Measurements from ENCODE around the gene RFC4.
A peak's percentile ranks its signal among the peaks of the same experiment; 100 is the strongest.

Gene RFC4

DNA sequence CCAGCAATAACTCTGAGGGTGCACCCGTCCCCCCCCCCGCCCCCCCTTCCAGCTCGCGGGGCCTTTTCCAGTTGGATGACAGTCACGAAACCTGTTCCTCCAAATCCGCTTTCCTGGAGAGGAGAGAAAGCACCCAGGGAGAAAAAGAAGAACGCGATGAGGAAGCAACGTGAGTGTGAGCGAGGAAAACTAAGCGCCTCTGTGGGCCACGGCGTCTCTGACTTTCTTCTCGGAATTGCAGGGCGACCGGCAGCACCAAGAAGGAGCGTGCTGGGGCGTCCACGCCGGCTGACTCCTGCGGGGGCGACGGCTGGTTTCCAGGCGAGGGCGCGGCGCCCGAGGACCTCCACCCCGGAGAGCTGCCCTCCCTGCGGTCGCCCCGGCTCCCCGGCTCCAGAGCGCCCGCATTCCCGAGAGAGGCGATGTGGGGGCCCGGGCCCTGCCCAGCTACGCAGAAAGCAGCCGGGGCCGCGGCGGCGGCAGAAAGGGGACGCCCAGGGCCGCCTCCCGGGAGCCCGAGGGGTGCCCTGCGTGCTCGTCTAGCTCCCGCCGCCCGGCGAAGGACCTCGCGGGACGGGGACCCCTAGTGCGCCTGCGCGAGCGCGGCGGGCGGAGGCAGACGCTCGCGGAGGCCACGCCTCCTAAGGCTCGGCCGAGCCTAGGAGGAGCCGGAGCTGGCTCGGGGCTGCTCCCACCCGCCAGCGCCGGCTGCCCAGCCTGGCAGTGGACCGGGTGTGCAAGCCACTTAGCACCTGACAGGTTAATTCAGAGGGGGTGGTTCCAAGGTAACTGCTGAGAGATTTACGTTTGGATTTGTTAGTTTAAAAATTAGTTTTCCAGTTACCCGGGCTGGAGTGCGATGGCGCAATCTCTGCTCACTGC, 20.9 kb upstream of the RFC4 start (continued):
- TF ChIP-seq, protein P1, sequence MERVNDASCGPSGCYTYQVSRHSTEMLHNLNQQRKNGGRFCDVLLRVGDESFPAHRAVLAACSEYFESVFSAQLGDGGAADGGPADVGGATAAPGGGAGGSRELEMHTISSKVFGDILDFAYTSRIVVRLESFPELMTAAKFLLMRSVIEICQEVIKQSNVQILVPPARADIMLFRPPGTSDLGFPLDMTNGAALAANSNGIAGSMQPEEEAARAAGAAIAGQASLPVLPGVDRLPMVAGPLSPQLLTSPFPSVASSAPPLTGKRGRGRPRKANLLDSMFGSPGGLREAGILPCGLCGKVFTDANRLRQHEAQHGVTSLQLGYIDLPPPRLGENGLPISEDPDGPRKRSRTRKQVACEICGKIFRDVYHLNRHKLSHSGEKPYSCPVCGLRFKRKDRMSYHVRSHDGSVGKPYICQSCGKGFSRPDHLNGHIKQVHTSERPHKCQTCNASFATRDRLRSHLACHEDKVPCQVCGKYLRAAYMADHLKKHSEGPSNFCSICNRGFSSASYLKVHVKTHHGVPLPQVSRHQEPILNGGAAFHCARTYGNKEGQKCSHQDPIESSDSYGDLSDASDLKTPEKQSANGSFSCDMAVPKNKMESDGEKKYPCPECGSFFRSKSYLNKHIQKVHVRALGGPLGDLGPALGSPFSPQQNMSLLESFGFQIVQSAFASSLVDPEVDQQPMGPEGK (tag by site-specific recombination; IDR thresholded peaks at IDR 0.05): no peak
- TF ChIP-seq, protein P2, sequence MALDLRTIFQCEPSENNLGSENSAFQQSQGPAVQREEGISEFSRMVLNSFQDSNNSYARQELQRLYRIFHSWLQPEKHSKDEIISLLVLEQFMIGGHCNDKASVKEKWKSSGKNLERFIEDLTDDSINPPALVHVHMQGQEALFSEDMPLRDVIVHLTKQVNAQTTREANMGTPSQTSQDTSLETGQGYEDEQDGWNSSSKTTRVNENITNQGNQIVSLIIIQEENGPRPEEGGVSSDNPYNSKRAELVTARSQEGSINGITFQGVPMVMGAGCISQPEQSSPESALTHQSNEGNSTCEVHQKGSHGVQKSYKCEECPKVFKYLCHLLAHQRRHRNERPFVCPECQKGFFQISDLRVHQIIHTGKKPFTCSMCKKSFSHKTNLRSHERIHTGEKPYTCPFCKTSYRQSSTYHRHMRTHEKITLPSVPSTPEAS (tag by site-specific recombination; IDR thresholded peaks at IDR 0.05): no peak
- TF ChIP-seq ZNF530 (tag by site-specific recombination; IDR thresholded peaks at IDR 0.05; ENCODE audit: low read depth) (no peak), ZNF157 (tag by site-specific recombination; IDR thresholded peaks at IDR 0.05) (no peak), ZNF221 (tag by site-specific recombination; IDR thresholded peaks at IDR 0.05; ENCODE audit: borderline replicate concordance) (no peak), ZNF837 (tag by site-specific recombination; IDR thresholded peaks at IDR 0.05) (no peak), ZBTB1 (tag by site-specific recombination; IDR thresholded peaks at IDR 0.05) (no peak), ZEB2 (tag by site-specific recombination; IDR thresholded peaks at IDR 0.05) (no peak), ZFP69B (tag by site-specific recombination; IDR thresholded peaks at IDR 0.05) (no peak), ZNF514 (tag by site-specific recombination; IDR thresholded peaks at IDR 0.05) (no peak), ZNF174 (tag by site-specific recombination; IDR thresholded peaks at IDR 0.05) (no peak), ZBTB21 (tag by site-specific recombination; IDR thresholded peaks at IDR 0.05) (no peak), SP3 (tag by site-specific recombination; IDR thresholded peaks at IDR 0.05) (peak; percentile 35; the same call in 1 of the 2 replicates), ZFHX2 (tag by site-specific recombination; conservative IDR thresholded peaks at IDR 0.05) (no peak), ZBTB8A (tag by site-specific recombination; IDR thresholded peaks at IDR 0.05) (peak; percentile 91), SALL2 (tag by site-specific recombination; IDR thresholded peaks at IDR 0.05; ENCODE audit: borderline replicate concordance) (no peak), ZNF830 (tag by site-specific recombination; IDR thresholded peaks at IDR 0.05; ENCODE audit: low read depth) (no peak)
- TF ChIP-seq, protein P3, sequence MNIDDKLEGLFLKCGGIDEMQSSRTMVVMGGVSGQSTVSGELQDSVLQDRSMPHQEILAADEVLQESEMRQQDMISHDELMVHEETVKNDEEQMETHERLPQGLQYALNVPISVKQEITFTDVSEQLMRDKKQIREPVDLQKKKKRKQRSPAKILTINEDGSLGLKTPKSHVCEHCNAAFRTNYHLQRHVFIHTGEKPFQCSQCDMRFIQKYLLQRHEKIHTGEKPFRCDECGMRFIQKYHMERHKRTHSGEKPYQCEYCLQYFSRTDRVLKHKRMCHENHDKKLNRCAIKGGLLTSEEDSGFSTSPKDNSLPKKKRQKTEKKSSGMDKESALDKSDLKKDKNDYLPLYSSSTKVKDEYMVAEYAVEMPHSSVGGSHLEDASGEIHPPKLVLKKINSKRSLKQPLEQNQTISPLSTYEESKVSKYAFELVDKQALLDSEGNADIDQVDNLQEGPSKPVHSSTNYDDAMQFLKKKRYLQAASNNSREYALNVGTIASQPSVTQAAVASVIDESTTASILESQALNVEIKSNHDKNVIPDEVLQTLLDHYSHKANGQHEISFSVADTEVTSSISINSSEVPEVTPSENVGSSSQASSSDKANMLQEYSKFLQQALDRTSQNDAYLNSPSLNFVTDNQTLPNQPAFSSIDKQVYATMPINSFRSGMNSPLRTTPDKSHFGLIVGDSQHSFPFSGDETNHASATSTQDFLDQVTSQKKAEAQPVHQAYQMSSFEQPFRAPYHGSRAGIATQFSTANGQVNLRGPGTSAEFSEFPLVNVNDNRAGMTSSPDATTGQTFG (tag by site-specific recombination; IDR thresholded peaks at IDR 0.05; ENCODE audit: borderline replicate concordance): no peak
- TF ChIP-seq, protein P4, sequence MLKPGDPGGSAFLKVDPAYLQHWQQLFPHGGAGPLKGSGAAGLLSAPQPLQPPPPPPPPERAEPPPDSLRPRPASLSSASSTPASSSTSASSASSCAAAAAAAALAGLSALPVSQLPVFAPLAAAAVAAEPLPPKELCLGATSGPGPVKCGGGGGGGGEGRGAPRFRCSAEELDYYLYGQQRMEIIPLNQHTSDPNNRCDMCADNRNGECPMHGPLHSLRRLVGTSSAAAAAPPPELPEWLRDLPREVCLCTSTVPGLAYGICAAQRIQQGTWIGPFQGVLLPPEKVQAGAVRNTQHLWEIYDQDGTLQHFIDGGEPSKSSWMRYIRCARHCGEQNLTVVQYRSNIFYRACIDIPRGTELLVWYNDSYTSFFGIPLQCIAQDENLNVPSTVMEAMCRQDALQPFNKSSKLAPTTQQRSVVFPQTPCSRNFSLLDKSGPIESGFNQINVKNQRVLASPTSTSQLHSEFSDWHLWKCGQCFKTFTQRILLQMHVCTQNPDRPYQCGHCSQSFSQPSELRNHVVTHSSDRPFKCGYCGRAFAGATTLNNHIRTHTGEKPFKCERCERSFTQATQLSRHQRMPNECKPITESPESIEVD (tag by site-specific recombination; IDR thresholded peaks at IDR 0.05): no peak
- TF ChIP-seq, protein P5, sequence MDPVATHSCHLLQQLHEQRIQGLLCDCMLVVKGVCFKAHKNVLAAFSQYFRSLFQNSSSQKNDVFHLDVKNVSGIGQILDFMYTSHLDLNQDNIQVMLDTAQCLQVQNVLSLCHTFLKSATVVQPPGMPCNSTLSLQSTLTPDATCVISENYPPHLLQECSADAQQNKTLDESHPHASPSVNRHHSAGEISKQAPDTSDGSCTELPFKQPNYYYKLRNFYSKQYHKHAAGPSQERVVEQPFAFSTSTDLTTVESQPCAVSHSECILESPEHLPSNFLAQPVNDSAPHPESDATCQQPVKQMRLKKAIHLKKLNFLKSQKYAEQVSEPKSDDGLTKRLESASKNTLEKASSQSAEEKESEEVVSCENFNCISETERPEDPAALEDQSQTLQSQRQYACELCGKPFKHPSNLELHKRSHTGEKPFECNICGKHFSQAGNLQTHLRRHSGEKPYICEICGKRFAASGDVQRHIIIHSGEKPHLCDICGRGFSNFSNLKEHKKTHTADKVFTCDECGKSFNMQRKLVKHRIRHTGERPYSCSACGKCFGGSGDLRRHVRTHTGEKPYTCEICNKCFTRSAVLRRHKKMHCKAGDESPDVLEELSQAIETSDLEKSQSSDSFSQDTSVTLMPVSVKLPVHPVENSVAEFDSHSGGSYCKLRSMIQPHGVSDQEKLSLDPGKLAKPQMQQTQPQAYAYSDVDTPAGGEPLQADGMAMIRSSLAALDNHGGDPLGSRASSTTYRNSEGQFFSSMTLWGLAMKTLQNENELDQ (tag by site-specific recombination; IDR thresholded peaks at IDR 0.05; ENCODE audit: low read depth): no peak
- TF ChIP-seq, protein P6, sequence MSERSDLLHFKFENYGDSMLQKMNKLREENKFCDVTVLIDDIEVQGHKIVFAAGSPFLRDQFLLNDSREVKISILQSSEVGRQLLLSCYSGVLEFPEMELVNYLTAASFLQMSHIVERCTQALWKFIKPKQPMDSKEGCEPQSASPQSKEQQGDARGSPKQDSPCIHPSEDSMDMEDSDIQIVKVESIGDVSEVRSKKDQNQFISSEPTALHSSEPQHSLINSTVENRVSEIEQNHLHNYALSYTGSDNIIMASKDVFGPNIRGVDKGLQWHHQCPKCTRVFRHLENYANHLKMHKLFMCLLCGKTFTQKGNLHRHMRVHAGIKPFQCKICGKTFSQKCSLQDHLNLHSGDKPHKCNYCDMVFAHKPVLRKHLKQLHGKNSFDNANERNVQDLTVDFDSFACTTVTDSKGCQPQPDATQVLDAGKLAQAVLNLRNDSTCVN (tag by site-specific recombination; optimal IDR thresholded peaks at IDR 0.05): peak; percentile 78
- TF ChIP-seq, protein P7, sequence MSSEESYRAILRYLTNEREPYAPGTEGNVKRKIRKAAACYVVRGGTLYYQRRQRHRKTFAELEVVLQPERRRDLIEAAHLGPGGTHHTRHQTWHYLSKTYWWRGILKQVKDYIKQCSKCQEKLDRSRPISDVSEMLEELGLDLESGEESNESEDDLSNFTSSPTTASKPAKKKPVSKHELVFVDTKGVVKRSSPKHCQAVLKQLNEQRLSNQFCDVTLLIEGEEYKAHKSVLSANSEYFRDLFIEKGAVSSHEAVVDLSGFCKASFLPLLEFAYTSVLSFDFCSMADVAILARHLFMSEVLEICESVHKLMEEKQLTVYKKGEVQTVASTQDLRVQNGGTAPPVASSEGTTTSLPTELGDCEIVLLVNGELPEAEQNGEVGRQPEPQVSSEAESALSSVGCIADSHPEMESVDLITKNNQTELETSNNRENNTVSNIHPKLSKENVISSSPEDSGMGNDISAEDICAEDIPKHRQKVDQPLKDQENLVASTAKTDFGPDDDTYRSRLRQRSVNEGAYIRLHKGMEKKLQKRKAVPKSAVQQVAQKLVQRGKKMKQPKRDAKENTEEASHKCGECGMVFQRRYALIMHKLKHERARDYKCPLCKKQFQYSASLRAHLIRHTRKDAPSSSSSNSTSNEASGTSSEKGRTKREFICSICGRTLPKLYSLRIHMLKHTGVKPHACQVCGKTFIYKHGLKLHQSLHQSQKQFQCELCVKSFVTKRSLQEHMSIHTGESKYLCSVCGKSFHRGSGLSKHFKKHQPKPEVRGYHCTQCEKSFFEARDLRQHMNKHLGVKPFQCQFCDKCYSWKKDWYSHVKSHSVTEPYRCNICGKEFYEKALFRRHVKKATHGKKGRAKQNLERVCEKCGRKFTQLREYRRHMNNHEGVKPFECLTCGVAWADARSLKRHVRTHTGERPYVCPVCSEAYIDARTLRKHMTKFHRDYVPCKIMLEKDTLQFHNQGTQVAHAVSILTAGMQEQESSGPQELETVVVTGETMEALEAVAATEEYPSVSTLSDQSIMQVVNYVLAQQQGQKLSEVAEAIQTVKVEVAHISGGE (tag by site-specific recombination; conservative IDR thresholded peaks at IDR 0.05; ENCODE audit: low read depth): no peak
- TF ChIP-seq, protein P8, sequence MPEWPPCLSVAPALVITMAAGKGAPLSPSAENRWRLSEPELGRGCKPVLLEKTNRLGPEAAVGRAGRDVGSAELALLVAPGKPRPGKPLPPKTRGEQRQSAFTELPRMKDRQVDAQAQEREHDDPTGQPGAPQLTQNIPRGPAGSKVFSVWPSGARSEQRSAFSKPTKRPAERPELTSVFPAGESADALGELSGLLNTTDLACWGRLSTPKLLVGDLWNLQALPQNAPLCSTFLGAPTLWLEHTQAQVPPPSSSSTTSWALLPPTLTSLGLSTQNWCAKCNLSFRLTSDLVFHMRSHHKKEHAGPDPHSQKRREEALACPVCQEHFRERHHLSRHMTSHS (tag by site-specific recombination; IDR thresholded peaks at IDR 0.05): no peak

Data from HEK293 (cell line).